A549 treated with Mapracorat at 1 μM for 4 hours (cell line): ENCODE data around the gene ZKSCAN5. TPM values are rescaled to one million over a fixed set of nuclear protein-coding genes. Genes with fewer than 3 reads are reported as not detected.

Experiments used
- total RNA-seq: library from RNA; stranded (reverse); fragments of 200-300 nt; extraction: Qiagen RNA extraction; gene quantifications from 5 replicates; pipeline ENCODE4 v1.2.3, GENCODE V29; 2022

The ZKSCAN5 gene
- total RNA-seq: 8.9 to 10.1 TPM (median 9.2 TPM) in 5 replicates

DNA sequence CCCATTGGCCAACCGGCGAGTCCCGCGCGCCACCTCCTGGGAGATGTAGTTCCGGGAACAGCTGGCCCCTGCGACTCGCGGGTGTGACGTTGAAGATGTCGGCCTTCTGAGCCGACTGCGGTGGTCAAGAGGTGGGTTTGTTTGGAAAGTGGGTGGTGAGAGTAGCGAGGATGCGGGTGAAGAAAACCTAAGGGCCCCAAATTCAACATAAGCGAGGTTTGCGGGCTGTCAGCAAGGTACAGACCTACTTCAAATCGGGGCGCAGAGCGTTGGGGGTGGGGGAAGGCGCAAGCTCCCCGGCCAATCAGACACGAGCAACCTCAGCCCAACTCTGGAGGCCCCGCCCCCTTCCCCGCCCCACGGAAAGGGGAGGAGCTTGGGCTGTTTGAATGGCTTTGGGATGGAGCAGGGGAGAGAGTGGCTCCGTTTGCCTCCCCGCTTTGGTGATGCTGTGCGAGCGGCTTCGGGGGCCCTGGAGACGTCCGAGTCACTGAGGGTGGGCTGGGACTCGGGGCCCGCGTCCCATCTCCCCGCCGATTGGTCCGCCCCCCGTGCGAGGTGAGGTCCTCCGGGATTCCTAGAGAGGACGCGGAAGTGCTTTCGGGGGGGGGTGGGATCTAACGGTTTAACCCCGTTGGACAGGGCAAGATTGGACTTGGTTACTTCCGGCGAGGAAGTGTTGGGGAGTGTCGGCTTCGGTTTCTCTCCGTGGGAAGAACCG, at the start of gene ZKSCAN5:
TSS of gene ZKSCAN5 (plus strand) at position 60 of the 721 bp plus-strand sequence. CDS start 1,383 bp downstream, outside the sequence.

GRCh38 chr7:99472561-99473314, 31.7 kb upstream of the ZKSCAN5 start, which contains the start of gene ZNF789:
Gene ZNF789 (plus strand): TSS chr7:99472890. CDS start chr7:99476457, 3,567 bp downstream.

GRCh38 chr7:99499721-99500636, 4.5 kb upstream of the ZKSCAN5 start, which contains the start of gene ZNF394:
Gene ZNF394 (minus strand): TSS chr7:99500281. CDS start chr7:99500093, 188 bp downstream.

GRCh38 chr7:99551767-99552463, 47.5 kb downstream of the ZKSCAN5 start, which contains the start of gene FAM200A:
Gene FAM200A (minus strand): TSS chr7:99552114. CDS start chr7:99548407, 3,707 bp downstream.

GRCh38 chr7:99558306-99559174, 54.1 kb downstream of the ZKSCAN5 start, which contains the start of gene ZNF655:
Gene ZNF655 (plus strand): TSS chr7:99558642. CDS start chr7:99560560, 1,918 bp downstream.

Other genes with a start within 250 kb of the ZKSCAN5 start
- 0.23 to 0.57 TPM (median 0.36 TPM) in 5 replicates for gene MYH16, start 231.8 kb upstream of the ZKSCAN5 start, total RNA-seq
- gene ARPC1A, start 178.8 kb upstream of the ZKSCAN5 start, total RNA-seq: 118 to 141 TPM (median 124 TPM) in 5 replicates
- gene ARPC1B, start 129.9 kb upstream of the ZKSCAN5 start, total RNA-seq: 276 to 303 TPM (median 289 TPM) in 5 replicates
- 170 to 212 TPM (median 175 TPM) in 5 replicates for gene PDAP1, start 96.1 kb upstream of the ZKSCAN5 start, total RNA-seq
- 136 to 147 TPM (median 142 TPM) in 5 replicates for gene BUD31, start 95.7 kb upstream of the ZKSCAN5 start, total RNA-seq
- gene PTCD1, start 65.9 kb upstream of the ZKSCAN5 start, total RNA-seq: 5.4 to 9.1 TPM (median 6.6 TPM) in 5 replicates
- 33.6 to 45.5 TPM (median 41.0 TPM) in 5 replicates for gene CPSF4, start 65.7 kb upstream of the ZKSCAN5 start, total RNA-seq
- gene ATP5MF, start 38.5 kb upstream of the ZKSCAN5 start, total RNA-seq: 891 to 1,436 TPM (median 906 TPM) in 5 replicates
- 7.1 to 9.6 TPM (median 9.5 TPM) in 5 replicates for gene ZNF789, start 31.8 kb upstream of the ZKSCAN5 start, total RNA-seq
- gene ZNF394, start 4.4 kb upstream of the ZKSCAN5 start, total RNA-seq: 15.9 to 18.8 TPM (median 17.9 TPM) in 5 replicates
- 4.2 to 6.7 TPM (median 6.2 TPM) in 5 replicates for gene FAM200A, start 47.5 kb downstream of the ZKSCAN5 start, total RNA-seq
- gene ZNF655, start 54.0 kb downstream of the ZKSCAN5 start, total RNA-seq: 52.5 to 59.0 TPM (median 54.6 TPM) in 5 replicates
- 0.38 to 1.2 TPM (median 0.84 TPM) in 5 replicates for gene TMEM225B, start 93.6 kb downstream of the ZKSCAN5 start, total RNA-seq
- 7.3 to 10.2 TPM (median 8.9 TPM) in 5 replicates for gene ZSCAN25, start 112.3 kb downstream of the ZKSCAN5 start, total RNA-seq
- gene CYP3A5, start 175.3 kb downstream of the ZKSCAN5 start, total RNA-seq: 0.99 to 1.9 TPM (median 1.2 TPM) in 5 replicates
- gene CYP3A7, start 230.5 kb downstream of the ZKSCAN5 start, total RNA-seq: 0.06 to 0.07 TPM in 2 of 5 replicates, not detected in the others